Measurements from ENCODE around the gene RSRP1.
"Not testable (repeated sequence)": the region's sequence is repeated elsewhere in the genome, so short reads cannot be mapped to it uniquely, and the experiment has no call there.

The RSRP1 gene

GRCh38 chr1:25256578-25256965, 9.3 kb upstream of the RSRP1 start:
- no peak for DNase-seq (ENCODE audit: low read depth)

GRCh38 chr1:25255706-25256577, 8.7 kb upstream of the RSRP1 start:
- DNase-seq (ENCODE audit: low read depth) = no peak

- DNase-seq (ENCODE audit: low read depth) = no peak
These were observed 6.7 kb upstream of the RSRP1 start for GRCh38 chr1:25253911-25254310.

- no peak for DNase-seq (ENCODE audit: low read depth)
These were observed 838 bp upstream of the RSRP1 start for GRCh38 chr1:25247829-25248754.

GRCh38 chr1:25246600-25247023, 642 bp downstream of the RSRP1 start:
- DNase-seq (ENCODE audit: low read depth) = no peak

- no peak for DNase-seq (ENCODE audit: low read depth)
These were observed 1.2 kb downstream of the RSRP1 start for GRCh38 chr1:25245809-25246599.

GRCh38 chr1:25245393-25245792, 1.9 kb downstream of the RSRP1 start:
- no peak for DNase-seq (ENCODE audit: low read depth)

GRCh38 chr1:25243907-25244306, 3.3 kb downstream of the RSRP1 start:
- no peak for DNase-seq (ENCODE audit: low read depth)

GRCh38 chr1:25239681-25240541, 7.3 kb downstream of the RSRP1 start:
- DNase-seq (ENCODE audit: low read depth) = peak; percentile 75

GRCh38 chr1:25238046-25238445, 9.2 kb downstream of the RSRP1 start:
- no peak for DNase-seq (ENCODE audit: low read depth)

GRCh38 chr1:25236261-25236660, 11.0 kb downstream of the RSRP1 start:
- DNase-seq (ENCODE audit: low read depth) = not testable (repeated sequence)

GRCh38 chr1:25235411-25235810, 11.8 kb downstream of the RSRP1 start:
- not testable (repeated sequence) for DNase-seq (ENCODE audit: low read depth)

- DNase-seq (ENCODE audit: low read depth) = no peak
These were observed 14.1 kb downstream of the RSRP1 start for GRCh38 chr1:25232866-25233784.

GRCh38 chr1:25232027-25232865, 15.0 kb downstream of the RSRP1 start, which contains the start of gene SYF2:
Gene SYF2, minus strand, starts transcription at chr1:25232502. Its CDS starts 35 bp downstream, at chr1:25232467.
- DNase-seq (ENCODE audit: low read depth) = peak; percentile 70

GRCh38 chr1:25223471-25223870, 23.8 kb downstream of the RSRP1 start:
- DNase-seq (ENCODE audit: low read depth) = no peak

GRCh38 chr1:25222606-25223005, 24.6 kb downstream of the RSRP1 start:
- DNase-seq (ENCODE audit: low read depth) = no peak

GRCh38 chr1:25220666-25221065, 26.6 kb downstream of the RSRP1 start:
- no peak for DNase-seq (ENCODE audit: low read depth)

- DNase-seq (ENCODE audit: low read depth) = no peak
These were observed 27.5 kb downstream of the RSRP1 start for GRCh38 chr1:25219661-25220251.

Data from stimulated activated CD8-positive, alpha-beta memory T cell treated with anti-CD3 and anti-CD28 coated beads, Interleukin-15, amount 100 ng/mL, for 24 hours (primary cell).